CD4-positive, alpha-beta T cell treated with Interleukin-15 for 4 hours (primary cell): ENCODE measurements around the gene GSTA3.
"Not testable (repeated sequence)": the region's sequence is repeated elsewhere in the genome, so short reads cannot be mapped to it uniquely, and the experiment has no call there.

ENCODE experiments used
- DNase-seq: peaks from one replicate; pipeline ENCODE4 v3.0.0-alpha.2; 2020; ENCODE audit warnings: low spot score

GSTA3 gene

DNA sequence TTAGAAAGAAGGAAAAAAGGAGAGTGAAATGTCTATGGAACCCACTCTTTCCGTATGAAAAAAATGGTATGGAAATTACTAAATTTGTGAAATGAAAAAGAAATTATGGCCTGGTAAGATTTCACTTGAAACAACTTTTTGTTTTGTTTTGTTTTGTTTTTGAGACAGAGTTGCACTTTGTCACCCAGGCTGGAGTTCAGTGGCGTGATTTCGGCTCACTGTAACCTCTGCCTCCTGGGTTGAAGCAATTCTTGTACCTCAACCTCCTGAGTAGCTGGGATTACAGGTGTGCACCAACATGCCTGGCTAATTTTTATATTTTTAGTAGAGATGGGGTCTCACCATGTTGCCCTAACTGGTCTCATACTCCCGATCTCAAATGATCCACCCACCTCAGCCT, 51.1 kb downstream of the GSTA3 start:
- DNase-seq, result no peak

DNA sequence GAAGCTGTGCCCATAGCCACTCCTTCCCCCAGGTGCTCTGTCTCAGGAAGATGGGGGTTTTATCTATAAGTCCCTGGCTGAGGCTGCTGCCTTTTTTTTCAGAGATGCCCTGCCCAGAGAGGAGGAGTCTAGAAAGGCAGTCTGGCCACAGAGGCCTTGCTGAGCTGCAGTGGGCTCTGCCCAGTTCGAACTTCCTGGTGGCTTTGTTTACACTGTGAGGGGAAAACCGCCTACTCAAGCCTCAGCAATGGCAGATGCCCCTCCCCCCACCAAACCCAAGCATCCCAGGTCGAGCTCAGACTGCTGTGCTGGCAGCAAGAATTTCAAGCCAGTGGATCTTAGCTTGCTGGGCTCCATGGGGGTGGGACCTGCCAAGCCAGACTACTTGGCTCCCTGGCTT, 53.4 kb downstream of the GSTA3 start:
- DNase-seq, result not testable (repeated sequence)

DNA sequence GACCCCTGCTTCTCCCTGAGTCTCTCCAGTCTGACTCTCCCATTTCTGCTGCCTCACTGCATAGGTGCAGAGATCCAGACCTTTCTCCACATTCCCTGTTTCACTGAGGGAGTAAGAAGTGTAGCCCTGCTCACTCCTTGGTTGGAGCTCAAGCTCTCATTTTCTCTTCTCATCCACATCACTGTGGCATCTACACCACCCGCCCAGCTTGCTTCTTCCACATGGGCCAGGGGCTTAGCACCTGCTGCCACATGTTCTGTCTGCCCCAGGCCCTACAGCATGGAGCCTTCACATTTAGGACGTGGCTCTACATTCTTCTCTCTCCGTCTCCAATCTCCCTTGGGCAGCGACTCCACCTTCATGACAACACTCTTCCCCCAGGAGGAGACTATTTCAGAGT, 60.4 kb downstream of the GSTA3 start:
- no peak for DNase-seq
